Retina (tissue), 1 donor: ENCODE results near the gene LRRC23.

Source experiments
- DNase-seq: peaks from one replicate; pipeline ENCODE4 v3.0.0-alpha.2; 2016

Gene LRRC23

GRCh38 chr12:6946920-6947374 is 42.3 kb downstream of the LRRC23 start:
- no peak for DNase-seq

- DNase-seq = no peak
Observed at GRCh38 chr12:6947615-6948014, 43.0 kb downstream of the LRRC23 start.

DNA sequence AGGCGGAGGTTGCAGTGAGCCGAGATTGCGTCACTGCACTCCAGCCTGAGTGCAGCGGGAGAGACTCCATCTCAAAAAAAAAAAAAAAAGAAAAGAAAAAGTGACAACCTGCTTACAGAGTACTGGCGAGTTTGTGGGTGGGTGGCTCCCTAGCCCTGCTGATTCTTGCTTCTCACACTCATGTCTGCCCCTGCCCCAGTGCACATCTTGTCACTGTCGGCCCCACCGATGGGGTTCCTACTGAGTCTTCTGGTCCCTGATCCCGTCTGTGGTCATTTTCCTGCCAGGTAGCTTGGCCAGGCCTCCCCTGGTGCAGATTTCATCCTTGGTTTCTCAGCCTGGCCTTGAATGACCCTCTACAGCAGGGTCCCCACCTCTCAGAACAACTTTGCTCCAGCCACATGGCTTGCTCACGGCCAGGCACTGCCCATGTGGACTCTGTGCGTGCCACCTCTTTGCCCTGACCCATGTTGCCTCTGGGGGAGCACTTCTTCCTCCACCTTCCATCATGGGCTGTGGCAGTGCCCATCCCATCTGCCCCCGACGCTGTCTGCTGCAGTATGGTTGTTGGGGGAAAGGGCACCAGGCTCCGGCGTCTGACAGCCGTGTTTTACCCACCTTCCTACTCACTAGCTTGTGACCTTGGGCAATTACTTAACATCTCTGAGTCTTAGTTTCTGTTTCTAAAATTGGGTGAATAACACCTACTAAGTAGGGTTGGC is 44.4 kb downstream of the LRRC23 start:
- DNase-seq = no peak

GRCh38 chr12:6950401-6950801 is 45.8 kb downstream of the LRRC23 start:
- DNase-seq = no peak

DNA sequence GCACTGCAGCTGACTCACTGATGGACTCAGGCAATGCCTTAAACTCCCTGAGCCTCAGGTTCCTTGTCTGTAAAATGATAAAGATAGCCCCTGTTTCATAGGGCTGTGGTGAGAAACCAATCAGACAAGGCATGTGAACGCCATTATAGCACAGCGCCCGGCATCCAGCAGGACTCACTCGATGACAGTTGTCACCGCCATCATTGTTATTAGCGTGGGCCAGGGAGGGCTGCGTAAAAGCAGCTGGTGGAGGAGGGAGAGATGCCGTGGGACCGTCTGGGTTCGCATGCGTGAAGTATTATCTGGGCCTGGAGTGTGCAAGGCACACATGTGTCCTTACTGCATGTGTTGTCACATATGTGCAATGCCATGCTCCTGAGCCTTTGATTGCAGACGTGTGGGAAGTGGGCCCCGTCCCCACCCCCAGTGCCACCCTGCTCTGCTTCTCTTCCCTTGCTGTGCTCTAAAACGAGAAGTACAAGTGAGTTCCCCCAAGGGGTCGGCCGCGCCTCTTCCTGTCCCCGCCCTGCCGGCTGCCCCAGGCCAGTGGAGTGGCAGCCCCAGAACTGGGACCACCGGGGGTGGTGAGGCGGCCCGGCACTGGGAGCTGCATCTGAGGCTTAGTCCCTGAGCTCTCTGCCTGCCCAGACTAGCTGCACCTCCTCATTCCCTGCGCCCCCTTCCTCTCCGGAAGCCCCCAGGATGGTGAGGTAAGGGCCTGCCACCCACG is 46.4 kb downstream of the LRRC23 start, which contains the start of gene PTPN6:
Gene PTPN6, plus strand, starts transcription at position 546 of the 730 bp plus-strand sequence. Its CDS starts 157 bp downstream, at position 703.
- no peak for DNase-seq

GRCh38 chr12:6951551-6952120 is 47.0 kb downstream of the LRRC23 start:
- no peak for DNase-seq

- no peak for DNase-seq
Observed at GRCh38 chr12:6952121-6952862, 47.7 kb downstream of the LRRC23 start.

DNA sequence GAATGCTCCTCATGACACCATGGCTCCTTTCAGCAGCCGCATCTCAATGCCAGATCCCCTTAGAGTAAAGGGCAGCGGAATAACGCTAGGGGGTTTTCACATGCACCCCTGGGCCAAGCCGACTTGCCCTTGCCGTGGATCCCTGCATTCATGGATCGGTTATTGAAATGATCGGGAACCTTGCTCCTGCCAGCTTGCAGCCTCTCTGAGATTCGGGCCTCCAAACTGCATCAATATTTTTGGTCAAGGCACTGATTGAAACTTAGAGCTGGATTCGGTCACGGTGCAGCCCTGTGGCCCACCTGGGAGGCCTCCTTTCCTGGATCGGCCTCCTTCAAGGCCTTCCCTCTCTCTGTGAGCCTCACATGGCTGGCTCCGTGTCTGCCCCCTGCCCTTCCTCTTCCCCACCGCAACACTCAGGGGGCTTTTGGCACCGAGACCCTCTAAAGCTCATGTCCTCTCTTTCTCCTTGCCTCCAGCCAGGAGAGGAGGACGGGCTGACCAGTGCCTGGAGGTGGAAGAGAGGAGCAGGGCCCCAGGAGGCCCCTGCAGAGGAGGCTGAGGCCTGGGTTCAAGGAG is 48.3 kb downstream of the LRRC23 start:
- no peak for DNase-seq

- DNase-seq = no peak
Observed at GRCh38 chr12:6953442-6954315, 49.1 kb downstream of the LRRC23 start.

GRCh38 chr12:6954316-6955107 is 49.9 kb downstream of the LRRC23 start:
- no peak for DNase-seq

- DNase-seq = no peak
Observed at GRCh38 chr12:6955108-6956020, 50.7 kb downstream of the LRRC23 start.

DNA sequence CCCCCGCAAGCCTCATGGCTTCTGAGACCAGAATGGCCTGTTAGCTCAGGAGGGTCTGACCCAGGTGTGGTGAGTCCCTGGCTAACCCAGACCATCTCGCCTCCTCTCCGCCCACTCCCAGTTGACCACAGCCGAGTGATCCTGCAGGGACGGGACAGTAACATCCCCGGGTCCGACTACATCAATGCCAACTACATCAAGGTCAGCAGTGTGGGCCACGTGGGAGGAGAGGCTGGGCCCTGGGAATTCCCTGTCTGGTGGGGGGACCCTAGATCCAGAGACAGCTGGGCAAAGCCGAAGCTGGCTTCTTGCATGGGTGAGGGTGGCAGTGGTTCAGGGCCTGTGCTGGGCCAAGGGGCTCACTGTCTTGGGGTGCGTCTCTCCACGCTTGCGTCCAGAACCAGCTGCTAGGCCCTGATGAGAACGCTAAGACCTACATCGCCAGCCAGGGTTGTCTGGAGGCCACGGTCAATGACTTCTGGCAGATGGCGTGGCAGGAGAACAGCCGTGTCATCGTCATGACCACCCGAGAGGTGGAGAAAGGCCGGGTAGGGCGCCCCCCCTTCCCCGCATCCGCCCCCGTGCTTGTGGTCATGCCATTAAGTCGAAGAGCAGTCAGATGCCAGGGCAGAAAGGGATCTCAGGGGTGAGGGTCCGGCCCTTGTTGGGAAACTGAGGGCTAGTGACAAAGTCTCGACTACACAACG is 51.6 kb downstream of the LRRC23 start:
- DNase-seq = no peak

GRCh38 chr12:6957151-6957701 is 52.6 kb downstream of the LRRC23 start:
- DNase-seq = no peak

DNA sequence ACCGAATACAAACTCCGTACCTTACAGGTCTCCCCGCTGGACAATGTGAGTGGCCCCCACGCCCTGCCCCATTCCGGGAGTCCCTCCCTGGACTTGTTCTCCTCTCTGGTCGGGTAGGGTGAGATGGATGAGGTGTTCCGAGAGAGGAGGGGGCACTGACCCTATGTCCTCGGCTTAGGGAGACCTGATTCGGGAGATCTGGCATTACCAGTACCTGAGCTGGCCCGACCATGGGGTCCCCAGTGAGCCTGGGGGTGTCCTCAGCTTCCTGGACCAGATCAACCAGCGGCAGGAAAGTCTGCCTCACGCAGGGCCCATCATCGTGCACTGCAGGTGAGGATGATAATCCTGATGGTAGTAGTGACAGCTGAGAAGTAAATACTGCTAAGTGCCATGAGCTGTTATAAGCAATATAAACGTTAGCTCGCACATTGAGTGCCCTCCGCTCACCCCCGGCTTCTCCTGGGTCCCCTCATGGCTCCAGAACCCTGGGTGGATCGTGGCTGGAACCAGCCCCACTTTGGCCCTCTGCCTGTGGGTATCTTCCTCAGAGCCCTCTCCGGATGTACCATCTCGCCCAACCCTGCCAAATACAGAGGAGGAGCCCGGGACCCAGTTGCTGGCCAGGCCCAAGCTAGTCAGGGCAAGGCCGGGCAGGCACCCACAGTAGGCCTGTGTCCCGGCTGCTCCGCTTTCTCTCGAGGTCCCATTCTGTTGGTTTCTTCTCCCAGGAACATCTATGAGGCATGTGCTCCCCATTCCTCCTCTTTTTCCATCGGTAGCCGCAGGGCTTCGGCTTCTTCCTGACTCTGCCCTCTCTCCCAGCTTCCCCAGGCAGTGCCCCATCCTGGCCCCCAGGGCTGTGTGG is 53.4 kb downstream of the LRRC23 start:
- DNase-seq = no peak

DNA sequence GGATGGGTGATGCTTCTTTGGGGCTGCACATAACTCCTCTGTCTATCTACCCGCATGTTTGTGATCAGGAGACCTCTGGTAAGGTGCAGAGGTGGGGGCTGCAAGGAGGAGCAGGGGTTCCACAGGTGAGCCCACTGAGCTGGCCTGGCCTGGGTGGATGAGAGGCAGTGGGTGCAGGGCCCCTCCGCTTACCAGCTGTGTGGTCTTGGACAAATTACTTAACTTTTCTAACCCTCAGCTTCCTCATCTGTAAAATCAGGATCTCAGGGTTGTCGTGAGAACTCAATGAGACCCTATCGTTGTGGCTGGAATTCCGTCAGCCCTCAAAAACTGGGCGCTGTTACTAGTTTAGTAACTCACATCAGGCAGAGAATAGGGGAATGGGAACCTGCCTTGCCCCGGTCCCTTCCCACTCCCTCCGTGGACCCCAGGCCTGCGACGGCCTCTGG is 54.0 kb downstream of the LRRC23 start:
- no peak for DNase-seq

DNA sequence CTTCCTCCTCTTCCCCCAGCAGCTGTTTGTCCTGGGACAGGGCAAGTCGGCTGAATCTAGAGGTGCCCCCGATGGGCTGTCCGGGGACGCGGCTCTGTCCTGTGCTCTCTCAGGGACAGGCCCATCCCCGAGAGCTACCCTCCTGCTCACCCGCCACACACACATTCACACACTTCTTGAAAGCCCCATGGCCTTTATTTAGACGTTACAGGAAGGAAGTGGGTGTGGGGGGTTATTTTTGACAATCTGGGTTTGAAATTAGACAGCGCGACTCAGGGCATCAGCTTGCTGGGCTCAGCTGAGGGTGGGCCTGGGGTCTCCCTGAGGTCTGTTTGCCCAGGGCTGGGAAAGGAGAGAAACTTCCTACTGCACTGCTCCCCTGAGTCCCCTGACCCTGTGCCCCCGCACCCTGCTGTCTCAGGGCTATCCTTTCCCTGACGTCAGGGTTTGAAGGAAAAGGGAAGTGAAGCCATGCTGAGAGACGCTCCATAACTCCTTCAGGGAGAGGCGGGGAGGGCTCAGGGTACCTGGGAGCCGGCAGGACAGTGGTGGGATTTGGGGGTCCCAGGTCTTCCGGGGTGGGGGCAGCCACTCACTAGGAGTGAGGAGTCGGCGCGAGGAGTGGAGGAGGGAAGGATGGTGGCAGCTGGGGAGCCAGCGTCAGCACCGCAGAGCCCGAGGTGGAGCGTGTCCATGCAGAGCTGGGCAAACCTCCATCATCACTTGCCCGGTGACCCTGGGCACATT is 54.6 kb downstream of the LRRC23 start:
- DNase-seq = no peak
